ENCODE measurements around the gene TRIM36.
A peak's percentile ranks its signal among the peaks of the same experiment; 100 is the strongest.

TRIM36 gene

DNA sequence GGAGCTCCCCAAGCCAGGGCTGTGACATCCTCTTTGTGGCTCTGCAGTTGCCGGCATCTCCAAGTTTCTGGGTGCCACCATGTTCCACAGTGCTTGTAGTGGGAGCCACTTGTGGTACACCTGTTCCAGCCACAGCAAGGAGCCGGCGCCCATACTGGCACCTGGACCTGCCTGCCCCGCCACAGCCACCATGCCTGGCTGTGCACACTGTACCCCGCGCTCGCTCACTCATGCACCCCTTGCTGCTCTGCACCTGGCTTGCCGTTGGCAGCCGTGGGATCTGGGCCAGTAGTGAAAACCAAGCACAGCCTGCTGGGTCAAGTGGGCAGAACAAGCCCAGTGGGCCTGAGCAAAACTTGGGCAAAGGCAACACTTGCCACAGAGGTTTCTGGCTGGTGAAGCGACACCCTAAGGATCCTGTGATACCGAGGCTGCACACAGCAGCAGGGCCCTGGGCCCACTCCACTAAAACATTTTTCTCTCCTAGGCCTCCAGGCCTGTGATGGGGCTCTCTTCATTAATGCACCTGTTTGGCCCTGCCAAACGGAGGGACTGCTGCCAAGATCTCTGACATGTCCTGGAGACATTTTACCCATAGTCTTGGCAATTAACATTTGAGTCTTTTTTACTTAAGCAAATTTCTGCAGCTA lies 2.8 kb downstream of the TRIM36 start:
- DNase-seq, result no peak

DNA sequence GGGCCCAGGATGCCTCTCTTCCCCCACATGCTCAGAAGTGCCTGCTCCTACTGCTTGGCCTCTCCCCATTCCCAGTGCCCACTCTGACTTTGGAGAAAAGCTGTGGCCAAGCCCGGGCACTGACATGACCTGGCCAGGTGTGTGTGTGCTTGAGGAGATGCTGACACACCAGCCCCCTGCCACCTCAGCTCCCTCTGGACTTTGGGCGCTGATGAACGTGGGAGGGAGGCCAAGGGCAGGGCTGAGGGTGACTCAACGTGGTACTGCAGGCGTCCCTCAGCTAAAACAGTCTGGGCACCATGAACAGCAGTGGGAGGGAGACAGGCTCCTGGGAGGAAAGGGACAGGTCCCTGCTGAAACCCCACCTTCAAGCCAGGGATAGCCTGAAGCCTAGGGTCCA lies 3.9 kb downstream of the TRIM36 start:
- no peak for DNase-seq

DNA sequence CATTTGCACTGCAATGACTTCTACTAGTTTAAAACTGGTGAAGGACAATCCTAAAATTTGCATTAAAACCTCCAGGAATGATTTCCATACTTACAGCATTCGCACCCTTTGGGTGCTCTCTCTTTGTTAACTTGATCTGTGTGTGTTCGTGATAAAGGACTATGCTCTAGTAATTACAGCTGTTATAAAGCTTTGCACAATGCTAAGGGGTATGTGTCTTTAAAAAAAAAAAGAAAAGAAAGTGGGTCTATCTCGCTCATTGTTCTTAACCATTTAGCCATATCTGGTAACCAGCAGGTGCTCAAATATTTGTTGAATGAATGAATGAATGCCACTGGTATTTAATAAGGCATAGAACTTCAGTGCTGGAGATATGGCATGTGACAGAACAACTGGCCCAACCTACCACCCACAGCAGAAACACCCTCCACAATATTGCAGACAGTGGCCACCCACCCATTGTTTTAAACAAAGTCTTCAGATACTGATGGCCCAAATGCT lies 8.7 kb downstream of the TRIM36 start:
- DNase-seq, result no peak

DNA sequence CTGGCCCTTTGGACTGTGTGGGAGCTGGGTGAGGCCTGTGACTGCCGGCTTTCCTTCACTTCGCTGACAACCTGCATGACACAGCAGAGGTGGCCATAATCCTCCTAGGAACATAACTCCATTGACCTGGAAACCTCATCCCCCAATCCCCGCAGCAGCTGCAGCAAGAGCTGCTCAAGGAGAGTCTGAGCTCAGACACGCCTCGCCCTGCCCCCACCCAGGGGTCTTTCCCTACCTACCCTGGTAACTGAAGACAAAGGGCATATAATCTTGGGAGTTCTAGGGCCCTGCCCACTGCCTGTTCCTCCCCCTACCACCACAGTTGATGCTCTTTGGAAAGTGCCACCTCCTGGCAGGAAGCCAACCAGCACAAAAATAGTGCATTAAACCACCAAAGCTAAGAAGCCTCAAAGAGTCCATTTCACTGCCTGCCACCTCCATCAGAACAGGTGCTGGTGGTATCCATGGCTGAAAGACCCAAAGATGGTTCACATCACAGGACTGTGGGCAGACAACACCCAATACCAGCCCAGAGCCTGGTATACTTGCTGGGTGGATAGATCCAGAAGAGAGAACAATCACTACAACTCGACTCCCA lies 18.4 kb downstream of the TRIM36 start:
- DNase-seq, result no peak

DNA sequence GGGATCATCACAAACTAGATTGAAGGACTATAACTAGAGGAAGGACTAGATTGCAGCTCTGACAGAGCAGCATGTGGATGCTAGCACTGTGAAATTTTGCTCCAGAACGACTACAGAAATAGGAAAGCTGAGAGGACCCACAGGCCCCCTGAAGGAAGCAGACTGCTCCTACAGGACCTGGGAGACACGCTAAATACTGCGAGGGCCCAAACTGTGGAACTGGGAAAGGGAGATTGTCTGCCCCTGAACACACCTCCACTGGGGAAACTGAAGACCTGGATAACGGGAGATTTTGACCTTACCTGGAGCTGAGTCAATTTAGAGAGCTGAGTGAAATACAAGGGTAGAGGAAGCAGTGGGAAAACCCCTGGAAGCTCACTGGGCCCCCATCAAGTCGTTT lies 19.2 kb downstream of the TRIM36 start:
- no peak for DNase-seq

DNA sequence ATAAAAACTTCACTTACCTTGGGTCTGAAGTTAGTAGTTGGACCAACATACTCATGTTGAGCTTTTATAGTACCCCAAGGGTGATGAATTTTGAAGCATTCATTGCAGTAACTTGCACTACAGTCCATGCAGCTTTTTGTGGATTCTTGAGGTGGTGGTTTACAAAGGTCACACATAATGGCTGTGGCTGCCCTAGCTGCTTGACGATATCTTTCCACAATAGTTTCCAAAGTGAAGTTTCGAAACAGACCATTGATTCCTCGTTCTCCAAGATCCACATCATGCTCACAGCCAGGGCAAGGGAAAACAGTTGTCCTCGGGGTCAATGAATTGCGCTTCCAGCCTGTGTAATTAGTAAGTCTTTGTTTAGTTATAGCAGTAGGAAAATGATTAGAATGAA lies 22.7 kb downstream of the TRIM36 start:
- no peak for DNase-seq

DNA sequence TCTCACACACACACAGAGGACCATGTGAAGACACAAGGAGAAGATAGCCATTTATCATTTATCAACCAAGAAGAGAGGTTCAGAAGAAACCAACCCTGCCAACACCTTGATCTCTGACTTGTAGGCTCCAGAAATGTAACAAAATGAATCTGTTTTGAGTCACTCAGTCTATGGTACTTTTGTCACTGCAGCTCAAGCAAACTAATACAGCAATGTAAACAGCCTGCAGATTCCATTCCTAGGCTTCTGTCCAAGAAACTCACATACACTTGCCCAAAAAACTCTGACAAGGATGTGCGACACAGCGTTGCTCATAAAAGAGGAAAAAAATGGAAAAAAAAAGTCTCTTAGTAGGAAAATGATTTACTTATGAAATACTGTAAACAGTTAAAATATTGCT lies 33.4 kb downstream of the TRIM36 start:
- DNase-seq, result no peak

DNA sequence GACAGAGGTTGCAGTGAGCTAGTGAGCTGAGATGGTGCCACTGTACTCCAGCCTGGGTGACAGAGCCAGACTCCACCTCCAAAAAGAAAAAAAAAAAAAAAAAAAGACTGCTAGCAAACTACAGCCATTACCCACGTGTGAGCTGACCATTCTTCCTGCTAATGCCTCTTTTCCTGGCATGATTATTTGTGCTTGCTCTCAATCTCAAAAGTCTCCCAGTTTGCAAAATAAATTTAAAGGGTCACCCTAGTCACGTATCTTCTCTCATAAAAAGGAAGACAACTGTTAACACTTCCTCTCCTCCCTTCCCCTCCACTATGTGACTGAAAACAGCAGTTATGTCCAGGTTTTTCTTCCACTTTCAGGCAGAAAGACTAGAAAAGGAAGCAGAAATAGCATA lies 37.2 kb downstream of the TRIM36 start:
- DNase-seq, result peak; percentile 7 to 46 (median 27)

DNA sequence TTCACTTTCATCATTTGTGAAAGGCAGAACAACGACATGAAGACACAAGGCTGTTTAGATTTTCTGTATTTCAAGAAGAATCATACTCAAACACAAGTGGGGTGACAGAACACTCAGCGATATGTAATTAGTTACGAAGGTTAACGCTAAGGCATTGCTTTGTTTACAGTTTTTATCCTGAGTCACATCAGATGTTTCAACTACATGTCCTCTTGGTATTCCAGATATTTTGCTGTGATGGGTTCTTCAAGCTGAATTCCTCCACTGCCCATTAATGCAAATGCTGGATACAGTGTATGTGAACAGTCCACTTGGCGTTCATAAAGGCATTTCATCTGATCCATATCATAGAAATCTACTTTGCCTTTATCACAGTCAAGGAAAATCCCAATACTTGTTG lies 43.4 kb downstream of the TRIM36 start:
- DNase-seq, result no peak

DNA sequence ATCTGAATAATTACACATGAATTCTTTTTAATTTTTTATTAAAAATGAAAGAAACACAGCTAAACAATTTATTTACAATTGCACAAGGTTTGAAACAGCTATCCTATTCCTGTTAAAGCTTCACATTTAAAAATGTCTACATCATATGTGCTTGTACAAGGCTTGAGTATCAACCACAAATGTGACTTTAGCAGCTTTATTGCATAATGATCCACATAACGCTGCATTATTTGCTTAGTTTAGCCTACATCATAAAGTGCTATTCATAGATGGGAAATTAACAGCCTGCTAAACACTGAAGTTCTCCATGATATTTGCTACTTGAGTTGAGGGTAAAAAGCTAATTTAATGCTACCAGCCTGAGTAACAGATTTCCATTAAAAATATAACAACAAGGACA lies 45.0 kb downstream of the TRIM36 start:
- no peak for DNase-seq

DNA sequence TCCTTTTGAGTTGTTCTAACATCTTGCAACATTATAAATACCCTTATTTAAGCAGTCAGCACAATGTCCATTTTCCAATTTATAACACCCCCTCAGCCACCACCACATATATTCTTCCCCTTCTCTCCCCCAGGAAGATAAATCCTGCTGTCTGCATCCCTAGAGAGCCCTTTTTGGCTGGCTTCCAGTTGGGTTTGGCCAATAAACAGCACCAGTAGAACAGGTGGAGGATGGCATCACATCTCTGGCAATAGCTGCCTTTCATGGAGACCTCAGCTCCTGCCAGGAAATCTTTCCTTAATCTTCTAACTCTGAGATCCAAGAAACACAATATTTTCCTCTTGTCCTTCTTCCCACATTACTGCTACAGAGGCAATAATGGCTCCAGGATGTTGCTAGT lies 53.7 kb downstream of the TRIM36 start:
- DNase-seq, result no peak

DNA sequence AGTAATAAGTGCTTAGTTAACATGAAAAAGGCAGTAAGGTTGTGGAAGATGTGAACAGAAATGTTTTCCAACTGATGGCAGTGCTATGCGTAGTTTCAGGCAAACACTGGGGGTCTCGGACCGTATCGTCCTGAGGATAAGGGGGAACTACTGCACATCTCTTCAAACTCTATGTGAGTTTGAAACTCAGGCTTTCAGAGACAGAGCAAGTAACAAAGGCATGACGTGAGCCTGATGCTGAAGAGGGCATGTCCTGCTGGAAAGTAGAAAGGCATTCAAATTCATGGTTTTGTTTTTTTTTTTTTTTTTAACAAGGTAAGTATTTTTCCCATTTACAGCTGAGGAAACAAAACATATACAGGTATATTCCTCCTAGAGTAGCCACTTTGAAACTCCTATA lies 59.9 kb downstream of the TRIM36 start:
- no peak for DNase-seq

DNA sequence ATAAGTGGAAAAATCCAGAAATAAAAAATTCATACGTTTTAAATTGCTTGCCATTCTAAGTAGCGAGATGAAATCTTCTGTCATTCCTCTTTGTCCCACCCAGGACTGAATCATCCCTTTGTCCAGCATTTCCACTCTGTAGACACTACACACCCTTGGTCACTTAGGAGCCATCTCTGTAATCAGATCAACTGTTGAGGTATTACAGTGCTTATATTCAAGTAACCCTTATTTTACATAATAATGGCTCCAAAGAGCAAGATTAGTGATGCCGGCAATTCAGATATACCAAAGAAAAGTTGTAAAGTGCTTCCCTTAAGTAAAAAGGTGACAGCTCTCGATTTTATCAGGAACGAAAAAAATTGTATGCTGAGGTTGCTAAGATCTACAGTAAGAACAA lies 60.4 kb downstream of the TRIM36 start:
- DNase-seq, result no peak

DNA sequence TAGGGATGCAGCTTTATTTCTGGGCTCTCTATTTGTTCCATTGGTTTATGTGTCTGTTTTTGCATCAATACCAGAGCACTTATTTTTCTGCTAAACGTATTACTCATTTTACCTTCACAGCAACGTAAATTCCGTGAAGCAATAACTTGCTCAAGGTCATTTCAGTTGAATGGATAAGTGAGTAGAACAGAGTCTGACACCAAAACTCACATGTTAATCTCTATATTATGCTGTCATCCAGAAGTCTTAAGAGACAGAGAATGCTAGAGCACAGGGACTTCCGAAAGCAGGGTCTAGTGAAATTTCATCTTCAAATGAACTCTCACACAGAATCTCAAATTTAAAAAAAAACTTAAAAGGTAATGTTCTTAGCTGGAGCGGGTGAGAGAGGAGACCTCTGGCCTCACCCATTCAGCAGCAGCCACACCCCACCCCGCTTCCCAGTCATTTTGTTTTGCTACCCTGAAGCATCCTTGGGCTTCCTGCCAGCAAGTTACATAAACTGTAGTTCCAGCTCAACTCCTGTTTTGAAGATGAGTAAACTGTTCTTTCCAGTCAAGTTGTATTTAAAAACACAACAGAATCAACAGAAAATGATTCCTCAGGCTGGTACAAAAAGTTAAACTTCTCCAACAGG lies 69.3 kb downstream of the TRIM36 start:
- no peak for DNase-seq

DNA sequence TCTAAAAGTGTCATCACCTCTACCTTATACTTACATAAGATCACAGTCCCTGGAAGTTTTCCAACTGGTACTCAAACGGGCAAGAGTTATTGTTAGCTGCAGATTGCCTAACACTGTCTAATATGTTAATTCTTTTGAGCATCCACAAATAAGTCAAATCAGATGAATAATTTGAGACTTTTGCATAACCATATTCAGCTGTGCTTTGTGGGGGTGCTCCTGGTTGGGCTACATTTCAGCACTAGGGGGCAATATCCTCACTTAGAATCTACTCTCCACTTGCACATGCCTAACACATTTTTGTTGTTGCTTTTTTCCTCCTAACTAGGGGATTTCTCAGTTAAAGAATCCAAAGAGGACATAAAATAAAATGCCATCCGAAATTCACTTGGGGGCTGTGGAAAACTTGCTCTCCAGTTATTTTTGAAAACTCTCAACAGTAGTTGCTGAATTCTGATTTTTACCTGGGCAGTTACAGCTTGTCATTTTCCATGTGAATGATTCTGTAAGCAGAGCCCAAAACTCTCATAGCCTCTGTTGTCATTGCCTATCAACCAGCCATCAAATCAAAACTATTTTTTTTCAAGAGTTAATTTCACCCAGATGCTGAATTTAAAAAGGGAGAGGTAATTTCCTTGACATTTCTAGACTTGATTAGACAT lies 71.5 kb downstream of the TRIM36 start:
- peak; percentile 62 to 76 (median 72) for DNase-seq

DNA sequence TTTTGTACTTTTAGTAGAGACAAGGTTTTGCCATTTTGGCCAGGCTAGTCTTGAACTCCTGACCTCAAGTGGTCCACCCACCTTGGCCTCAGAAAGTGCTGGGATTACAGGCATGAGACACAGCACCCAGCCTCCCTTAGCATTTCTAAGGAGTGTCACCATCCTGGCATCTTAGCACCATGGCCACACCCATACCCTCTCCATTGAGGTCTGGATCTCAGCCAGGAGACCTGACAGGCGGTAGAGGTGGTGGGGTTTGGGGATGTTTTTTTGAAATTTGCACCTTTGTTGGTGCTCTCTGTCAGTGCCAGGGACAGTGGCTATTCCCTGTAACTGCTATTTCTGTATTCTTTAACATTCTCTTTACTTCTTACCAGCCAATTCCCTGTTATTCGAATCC lies 72.5 kb downstream of the TRIM36 start:
- no peak for DNase-seq

DNA sequence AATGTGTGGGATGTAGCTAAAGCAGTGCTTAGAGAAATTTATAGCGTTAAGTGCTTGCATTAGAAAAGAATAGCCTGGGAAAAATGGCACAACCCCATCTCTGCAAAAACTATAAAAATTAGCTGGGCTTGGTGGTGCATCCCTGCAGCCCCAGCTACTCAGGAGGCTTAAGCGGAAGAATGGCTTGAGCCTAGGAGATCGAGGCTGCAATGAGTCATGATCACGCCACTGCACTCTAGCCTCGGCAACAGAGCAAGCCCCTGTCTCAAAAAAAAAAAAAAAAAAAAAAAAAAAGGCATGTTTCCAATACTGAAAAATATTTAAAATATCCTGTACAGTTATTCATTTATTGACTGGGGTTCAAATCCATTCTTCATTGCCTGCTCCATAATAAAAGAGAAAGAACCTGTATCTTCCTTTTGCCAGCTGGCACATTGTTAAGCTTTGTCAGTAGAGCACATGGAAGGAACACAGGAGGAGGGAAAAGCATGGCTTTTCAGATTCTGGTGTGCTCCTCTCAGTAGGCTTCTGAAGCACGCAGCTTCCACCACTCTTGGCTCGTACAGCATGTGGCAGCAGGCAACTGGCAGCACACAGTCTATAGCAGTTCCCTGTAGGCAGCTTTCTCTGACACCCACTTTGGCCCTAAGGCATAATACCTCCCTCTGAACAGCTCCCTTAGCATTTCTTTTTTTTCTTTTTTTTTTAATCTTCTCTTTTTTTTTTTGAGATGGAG lies 73.5 kb downstream of the TRIM36 start:
- DNase-seq, result no peak

DNA sequence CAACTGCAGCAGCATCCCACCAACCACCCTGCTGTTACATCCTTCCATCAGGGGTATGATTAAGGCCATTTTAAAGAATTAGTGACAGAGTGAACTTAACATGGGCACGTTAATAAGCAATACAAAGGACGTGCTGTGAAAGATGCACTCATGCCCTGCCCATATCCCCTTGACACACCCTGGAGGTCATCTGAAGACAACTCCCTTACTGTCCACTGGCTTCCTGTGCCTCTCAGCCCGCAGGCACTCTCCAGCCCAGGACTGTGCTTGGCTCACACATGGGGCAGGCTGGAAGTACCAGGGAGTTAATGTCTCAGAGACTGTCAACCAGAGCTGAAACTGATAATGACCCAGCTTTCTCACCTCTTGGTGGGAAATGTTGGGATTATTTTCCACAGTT lies 81.8 kb downstream of the TRIM36 start:
- DNase-seq, result no peak

DNA sequence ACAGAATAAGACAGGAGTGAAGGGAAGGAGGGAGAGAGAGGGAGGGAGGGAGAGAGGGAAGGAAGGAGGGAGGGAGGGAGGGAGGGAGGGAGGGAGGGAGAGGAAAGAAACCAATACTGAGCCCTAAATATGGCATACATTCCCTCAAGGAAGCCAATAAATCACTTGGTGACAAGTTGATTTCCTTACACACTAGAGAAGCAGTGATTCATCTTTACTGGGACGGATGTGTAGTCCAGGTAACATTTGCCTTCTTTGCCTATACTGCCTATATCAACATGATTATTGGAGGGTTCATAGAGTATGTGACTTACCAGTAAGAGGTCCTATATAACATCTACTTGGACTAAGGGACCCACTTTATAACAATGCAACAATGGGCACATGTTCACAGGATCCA lies 83.2 kb downstream of the TRIM36 start:
- DNase-seq, result no peak

DNA sequence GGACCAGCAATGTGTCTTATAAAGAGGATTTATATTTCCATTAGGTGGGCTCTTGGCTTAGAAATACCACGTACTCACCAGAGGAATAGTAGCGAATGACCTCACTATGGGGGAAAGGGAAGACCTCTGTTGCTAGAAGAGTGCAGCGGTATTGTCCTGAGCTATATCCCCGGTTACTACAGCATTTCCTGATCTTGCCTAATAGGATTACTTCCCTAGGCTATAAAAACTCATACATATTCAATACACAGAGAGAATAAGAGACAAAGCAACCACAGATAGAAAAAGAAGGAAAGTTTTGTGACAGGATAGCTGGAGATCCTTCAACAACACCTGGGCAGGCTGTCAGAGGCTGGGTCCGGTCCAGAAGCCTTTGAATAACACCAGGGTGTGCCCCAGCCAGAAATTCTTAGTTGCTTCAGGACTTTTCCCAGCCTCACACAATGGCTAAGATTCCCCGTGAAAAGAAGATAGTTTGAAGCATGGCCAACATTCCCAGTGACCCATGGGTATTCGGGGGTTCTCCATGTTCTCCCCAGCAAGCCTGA lies 85.4 kb downstream of the TRIM36 start:
- DNase-seq, result no peak

DNA sequence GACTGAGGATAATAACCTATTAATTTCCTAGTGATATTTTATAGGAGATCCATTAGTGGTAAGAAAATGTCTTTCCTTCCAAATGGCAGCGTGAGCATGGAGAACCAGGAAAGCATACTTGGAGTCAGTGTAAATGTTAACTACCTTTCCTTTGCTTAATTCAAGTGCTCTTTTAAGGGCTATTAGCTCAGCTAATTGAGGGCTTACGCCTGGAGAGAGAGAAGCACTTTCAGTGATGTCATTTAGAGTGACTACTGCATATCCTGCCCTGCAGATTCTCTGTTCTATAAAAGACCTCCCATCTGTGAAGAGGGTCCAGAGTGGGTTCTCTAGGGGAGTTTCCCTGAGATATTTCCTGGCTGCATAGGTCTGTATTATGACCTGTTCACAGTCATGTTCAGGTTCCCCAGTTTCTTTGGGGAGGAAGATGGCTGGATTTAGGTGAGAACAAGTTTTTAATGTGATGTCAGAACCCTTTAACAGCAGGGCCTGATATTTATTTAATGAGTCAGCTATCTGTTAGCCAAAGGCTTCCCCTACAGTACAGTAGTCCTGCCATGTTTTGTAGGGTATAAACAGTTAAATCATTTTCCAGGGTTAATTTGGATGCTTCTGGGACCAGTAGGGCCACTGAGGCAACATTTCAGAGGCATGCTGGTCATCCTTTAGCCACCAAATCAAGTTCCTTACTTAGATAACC lies 89.6 kb downstream of the TRIM36 start:
- no peak for DNase-seq

Measured in suppressor macrophage treated with lipopolysaccharide for 1 hour (primary cell).